Measurements from ENCODE around the gene TMCC3. TPM values are rescaled to one million over a fixed set of nuclear protein-coding genes. Genes with fewer than 3 reads are reported as not detected.

The TMCC3 gene
- total and polyA plus RNA-seq, 9 of the 15 experiments (the other 6 are each of a cell fraction or from before 2014, with no cell fraction given) = not detected

DNA sequence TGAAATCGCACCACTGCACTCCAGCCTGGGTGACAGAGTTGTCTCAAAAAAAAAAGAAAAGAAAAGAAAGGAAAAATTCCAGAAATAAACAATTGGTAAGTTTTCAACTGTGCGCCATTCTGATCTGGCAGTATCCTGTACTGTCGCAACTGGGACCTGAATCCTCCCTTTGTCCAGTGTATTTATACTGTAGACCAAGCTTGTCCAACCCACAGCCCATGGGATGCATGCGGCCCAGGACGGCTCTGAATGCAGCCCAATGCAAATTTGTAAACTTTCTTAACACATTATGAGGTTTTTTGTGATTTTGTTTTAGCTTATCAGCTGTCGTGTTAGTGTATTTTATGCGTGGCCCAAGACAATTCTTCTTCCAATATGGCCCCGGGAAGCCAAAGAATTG is 84.7 kb downstream of the TMCC3 start (continued):
- TF ChIP-seq, protein P1, sequence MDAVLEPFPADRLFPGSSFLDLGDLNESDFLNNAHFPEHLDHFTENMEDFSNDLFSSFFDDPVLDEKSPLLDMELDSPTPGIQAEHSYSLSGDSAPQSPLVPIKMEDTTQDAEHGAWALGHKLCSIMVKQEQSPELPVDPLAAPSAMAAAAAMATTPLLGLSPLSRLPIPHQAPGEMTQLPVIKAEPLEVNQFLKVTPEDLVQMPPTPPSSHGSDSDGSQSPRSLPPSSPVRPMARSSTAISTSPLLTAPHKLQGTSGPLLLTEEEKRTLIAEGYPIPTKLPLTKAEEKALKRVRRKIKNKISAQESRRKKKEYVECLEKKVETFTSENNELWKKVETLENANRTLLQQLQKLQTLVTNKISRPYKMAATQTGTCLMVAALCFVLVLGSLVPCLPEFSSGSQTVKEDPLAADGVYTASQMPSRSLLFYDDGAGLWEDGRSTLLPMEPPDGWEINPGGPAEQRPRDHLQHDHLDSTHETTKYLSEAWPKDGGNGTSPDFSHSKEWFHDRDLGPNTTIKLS (IDR thresholded peaks at IDR 0.05; ENCODE audit: borderline replicate concordance, low read depth) = no peak
- TF ChIP-seq, protein P2, sequence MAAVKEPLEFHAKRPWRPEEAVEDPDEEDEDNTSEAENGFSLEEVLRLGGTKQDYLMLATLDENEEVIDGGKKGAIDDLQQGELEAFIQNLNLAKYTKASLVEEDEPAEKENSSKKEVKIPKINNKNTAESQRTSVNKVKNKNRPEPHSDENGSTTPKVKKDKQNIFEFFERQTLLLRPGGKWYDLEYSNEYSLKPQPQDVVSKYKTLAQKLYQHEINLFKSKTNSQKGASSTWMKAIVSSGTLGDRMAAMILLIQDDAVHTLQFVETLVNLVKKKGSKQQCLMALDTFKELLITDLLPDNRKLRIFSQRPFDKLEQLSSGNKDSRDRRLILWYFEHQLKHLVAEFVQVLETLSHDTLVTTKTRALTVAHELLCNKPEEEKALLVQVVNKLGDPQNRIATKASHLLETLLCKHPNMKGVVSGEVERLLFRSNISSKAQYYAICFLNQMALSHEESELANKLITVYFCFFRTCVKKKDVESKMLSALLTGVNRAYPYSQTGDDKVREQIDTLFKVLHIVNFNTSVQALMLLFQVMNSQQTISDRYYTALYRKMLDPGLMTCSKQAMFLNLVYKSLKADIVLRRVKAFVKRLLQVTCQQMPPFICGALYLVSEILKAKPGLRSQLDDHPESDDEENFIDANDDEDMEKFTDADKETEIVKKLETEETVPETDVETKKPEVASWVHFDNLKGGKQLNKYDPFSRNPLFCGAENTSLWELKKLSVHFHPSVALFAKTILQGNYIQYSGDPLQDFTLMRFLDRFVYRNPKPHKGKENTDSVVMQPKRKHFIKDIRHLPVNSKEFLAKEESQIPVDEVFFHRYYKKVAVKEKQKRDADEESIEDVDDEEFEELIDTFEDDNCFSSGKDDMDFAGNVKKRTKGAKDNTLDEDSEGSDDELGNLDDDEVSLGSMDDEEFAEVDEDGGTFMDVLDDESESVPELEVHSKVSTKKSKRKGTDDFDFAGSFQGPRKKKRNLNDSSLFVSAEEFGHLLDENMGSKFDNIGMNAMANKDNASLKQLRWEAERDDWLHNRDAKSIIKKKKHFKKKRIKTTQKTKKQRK (IDR thresholded peaks at IDR 0.05; ENCODE audit: borderline replicate concordance, low read depth, low read length) = no peak
- no peak for TF ChIP-seq ZNF12 (CRISPR knock-in tag; IDR thresholded peaks at IDR 0.05)

DNA sequence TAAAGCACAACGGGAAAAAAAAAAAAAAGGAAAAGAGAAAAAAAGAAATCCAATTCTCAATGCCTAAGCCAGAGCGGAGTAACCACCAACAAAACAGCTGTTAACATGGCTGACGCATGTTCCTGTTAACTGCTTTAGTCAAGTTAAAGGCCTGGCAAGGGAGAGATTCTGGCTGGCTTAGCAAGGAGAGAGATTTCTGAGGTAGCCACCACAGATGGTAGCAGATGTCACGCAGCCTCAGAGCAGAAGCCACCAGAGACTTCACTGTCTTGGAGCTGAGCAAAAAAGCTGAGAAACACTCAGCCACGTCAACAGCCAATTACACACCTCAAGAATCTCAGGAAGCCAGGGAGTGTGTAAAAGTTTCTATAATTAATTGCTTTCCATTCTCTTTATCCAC is 87.1 kb downstream of the TMCC3 start:
- Histone ChIP-seq H2AFZ (ENCODE audit: low read depth, low read length) (no peak overlapping the region), H3K79me2 (ENCODE audit: control insufficient read depth, insufficient read depth, low read length) (no peaks in the 10 kb centered on the region), H3K36me3 (ENCODE audit: control insufficient read depth, insufficient read depth, low read length) (no peaks in the 10 kb centered on the region), H3K4me2 (ENCODE audit: insufficient read depth, low read length) (no peak overlapping the region), H3K27ac (ENCODE audit: extremely low read depth, low read depth, low read length) (no peak overlapping the region), H4K20me1 (replicated peaks; ENCODE audit: control insufficient read depth, insufficient read depth, low read length) (no peaks in the 10 kb centered on the region), H3K4me1 (replicated peaks in 1 of 2; ENCODE audit: control insufficient read depth in 2 of 2, insufficient read depth in 2 of 2, low read length in 2 of 2) (no peaks in the 10 kb centered on the region), H3K9me1 (ENCODE audit: control insufficient read depth, insufficient read depth, low read length) (no peaks in the 10 kb centered on the region), H3K27me3 (ENCODE audit: control insufficient read depth in 2 of 2, insufficient read depth in 2 of 2, low read length in 2 of 2) (peaks cover 26 to 43% of the 10 kb centered on the region in 2 experiments), H3K9me3 (replicated peaks; ENCODE audit: control insufficient read depth, insufficient read depth, low read depth, low read length) (no peaks in the 10 kb centered on the region), H3K4me3 (no peak overlapping the region), H3K9ac (ENCODE audit: insufficient read depth in 1 of 2, low read depth in 2 of 2, low read length in 2 of 2) (no peak overlapping the region)
- FAIRE-seq (no peak), DNase-seq (ENCODE audit: extremely low read depth in 1 of 4, low spot score in 3 of 4) (no peak), ATAC-seq (no peak)
- in situ Hi-C loops (cut with MboI) (no loop called here), intact Hi-C loops (cut with micrococcal nuclease) (no loop called here)
- POLR2A ChIA-PET = no interaction called here
- 3% methylated on average over 5 of the region's 5 CpGs for WGBS (ENCODE audit: insufficient coverage, low coverage, missing lambda C conversion rate)
- CTCF ChIA-PET (ENCODE audit: low intra/inter-chr PET ratio) = no interaction called here
- no TSS peak for BruUV-seq (replicated peaks)
- TF ChIP-seq HDGF (IDR thresholded peaks at IDR 0.05) = no peak
- TF ChIP-seq, protein P3, sequence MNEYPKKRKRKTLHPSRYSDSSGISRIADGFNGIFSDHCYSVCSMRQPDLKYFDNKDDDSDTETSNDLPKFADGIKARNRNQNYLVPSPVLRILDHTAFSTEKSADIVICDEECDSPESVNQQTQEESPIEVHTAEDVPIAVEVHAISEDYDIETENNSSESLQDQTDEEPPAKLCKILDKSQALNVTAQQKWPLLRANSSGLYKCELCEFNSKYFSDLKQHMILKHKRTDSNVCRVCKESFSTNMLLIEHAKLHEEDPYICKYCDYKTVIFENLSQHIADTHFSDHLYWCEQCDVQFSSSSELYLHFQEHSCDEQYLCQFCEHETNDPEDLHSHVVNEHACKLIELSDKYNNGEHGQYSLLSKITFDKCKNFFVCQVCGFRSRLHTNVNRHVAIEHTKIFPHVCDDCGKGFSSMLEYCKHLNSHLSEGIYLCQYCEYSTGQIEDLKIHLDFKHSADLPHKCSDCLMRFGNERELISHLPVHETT (CRISPR knock-in tag; conservative IDR thresholded peaks at IDR 0.05 in 1 of 2, IDR thresholded peaks at IDR 0.05 in 1 of 2) = no peak
- no peak for TF ChIP-seq TCF7L2 (IDR thresholded peaks at IDR 0.05; ENCODE audit: low read depth, low read length)
- TF ChIP-seq ZNF165 (CRISPR knock-in tag; IDR thresholded peaks at IDR 0.05; ENCODE audit: borderline replicate concordance) = no peak
- TF ChIP-seq, protein P4, sequence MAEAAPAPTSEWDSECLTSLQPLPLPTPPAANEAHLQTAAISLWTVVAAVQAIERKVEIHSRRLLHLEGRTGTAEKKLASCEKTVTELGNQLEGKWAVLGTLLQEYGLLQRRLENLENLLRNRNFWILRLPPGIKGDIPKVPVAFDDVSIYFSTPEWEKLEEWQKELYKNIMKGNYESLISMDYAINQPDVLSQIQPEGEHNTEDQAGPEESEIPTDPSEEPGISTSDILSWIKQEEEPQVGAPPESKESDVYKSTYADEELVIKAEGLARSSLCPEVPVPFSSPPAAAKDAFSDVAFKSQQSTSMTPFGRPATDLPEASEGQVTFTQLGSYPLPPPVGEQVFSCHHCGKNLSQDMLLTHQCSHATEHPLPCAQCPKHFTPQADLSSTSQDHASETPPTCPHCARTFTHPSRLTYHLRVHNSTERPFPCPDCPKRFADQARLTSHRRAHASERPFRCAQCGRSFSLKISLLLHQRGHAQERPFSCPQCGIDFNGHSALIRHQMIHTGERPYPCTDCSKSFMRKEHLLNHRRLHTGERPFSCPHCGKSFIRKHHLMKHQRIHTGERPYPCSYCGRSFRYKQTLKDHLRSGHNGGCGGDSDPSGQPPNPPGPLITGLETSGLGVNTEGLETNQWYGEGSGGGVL (CRISPR knock-in tag; IDR thresholded peaks at IDR 0.05) = no peak
- TF ChIP-seq EGR1 (conservative IDR thresholded peaks at IDR 0.05) = no peak
- TF ChIP-seq, protein P5, sequence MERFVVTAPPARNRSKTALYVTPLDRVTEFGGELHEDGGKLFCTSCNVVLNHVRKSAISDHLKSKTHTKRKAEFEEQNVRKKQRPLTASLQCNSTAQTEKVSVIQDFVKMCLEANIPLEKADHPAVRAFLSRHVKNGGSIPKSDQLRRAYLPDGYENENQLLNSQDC (CRISPR knock-in tag; IDR thresholded peaks at IDR 0.05) = no peak
- no peak for TF ChIP-seq ZNF584 (CRISPR knock-in tag; IDR thresholded peaks at IDR 0.05; ENCODE audit: low read depth)
- no peak for TF ChIP-seq SIRT6 (IDR thresholded peaks at IDR 0.05; ENCODE audit: low read depth, low read length)
- no peak for TF ChIP-seq ZNF695 (CRISPR knock-in tag; IDR thresholded peaks at IDR 0.05)

Data from K562 (cell line).